ENCODE measurements around the gene EVA1B.

DNA sequence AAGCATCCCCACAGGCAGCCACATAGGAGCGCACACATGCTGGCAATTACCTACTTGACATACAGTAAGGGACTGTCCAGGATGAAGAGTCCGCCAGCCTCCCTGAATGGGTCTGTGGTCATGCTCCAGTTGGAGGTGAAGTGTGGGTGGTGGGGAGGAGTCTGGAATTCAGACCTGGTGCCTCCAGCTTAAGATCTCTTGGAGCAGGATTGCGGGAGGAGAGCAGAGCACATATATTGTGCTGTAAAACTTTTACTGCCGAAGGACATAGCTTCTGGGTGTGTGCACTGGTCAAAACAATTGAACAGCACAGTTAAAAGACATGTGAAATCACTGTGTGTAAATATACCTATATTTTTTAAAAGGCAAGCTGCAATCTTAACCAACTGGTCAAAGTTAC is 44.4 kb upstream of the EVA1B start:
- TF ChIP-seq, protein P1, sequence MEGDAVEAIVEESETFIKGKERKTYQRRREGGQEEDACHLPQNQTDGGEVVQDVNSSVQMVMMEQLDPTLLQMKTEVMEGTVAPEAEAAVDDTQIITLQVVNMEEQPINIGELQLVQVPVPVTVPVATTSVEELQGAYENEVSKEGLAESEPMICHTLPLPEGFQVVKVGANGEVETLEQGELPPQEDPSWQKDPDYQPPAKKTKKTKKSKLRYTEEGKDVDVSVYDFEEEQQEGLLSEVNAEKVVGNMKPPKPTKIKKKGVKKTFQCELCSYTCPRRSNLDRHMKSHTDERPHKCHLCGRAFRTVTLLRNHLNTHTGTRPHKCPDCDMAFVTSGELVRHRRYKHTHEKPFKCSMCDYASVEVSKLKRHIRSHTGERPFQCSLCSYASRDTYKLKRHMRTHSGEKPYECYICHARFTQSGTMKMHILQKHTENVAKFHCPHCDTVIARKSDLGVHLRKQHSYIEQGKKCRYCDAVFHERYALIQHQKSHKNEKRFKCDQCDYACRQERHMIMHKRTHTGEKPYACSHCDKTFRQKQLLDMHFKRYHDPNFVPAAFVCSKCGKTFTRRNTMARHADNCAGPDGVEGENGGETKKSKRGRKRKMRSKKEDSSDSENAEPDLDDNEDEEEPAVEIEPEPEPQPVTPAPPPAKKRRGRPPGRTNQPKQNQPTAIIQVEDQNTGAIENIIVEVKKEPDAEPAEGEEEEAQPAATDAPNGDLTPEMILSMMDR (IDR thresholded peaks at IDR 0.05), result no peak
- TF ChIP-seq POLR2A (IDR thresholded peaks at IDR 0.05), result no peak
